Measurements from ENCODE around the gene SF1.

DNA sequence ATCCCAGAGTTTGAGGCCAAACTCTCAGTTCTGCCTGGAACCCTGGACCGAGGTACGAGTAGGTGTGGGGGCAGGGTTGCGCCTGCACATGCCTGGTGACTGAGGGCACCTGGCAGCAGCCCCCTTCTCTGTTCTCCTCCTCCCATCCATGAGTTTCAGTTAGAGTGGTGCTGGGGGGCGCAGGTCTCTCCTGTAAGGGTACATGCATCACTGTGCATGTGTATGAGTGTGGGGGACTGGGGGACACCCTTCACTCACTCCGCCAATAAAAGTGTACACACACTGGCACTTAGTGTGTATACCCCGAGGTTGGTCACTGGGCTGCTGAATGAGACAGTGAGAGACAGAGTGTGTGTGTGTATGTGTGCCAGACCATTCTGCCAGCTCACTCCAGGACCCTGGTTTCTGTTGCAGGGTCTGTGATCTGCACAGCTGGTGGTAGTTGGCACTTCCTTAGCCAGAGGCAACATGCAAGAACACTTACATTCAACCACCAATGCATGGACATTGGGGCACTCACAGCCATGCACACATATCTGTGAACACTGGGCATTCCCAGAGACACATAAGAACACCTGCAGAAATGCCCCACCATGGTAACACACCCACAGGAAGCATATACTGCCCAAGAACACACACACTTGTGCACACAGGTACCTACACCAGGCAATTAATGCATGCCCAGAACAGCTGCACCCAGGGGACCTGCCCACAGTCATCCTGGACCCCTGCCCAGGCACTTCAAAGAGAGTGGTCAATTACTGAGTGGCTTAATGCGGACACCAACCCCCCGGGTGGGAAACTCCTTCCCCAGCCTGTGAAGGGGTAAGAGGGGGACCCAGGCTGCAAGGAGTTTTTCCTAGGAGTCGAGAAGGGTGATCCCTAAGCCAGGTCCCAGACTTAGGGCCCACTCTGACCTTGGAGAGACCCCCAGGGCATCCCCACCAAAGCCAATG lies 54.2 kb downstream of the SF1 start:
- TF ChIP-seq NFRKB (IDR thresholded peaks at IDR 0.05) (no peak), BHLHE40 (IDR thresholded peaks at IDR 0.05; ENCODE audit: borderline replicate concordance) (no peak), CTBP1 (IDR thresholded peaks at IDR 0.05; ENCODE audit: borderline replicate concordance) (no peak), ZNF384 (IDR thresholded peaks at IDR 0.05) (no peak), SUZ12 (IDR thresholded peaks at IDR 0.05) (no peak), FOXA1 (IDR thresholded peaks at IDR 0.05) (no peak), FOXK2 (IDR thresholded peaks at IDR 0.05) (no peak), TARDBP (IDR thresholded peaks at IDR 0.05) (no peak), SP1 (IDR thresholded peaks at IDR 0.05) (no peak)
